ENCODE measurements around the gene ZBTB24. TPM values are rescaled to one million over a fixed set of nuclear protein-coding genes. Genes with fewer than 3 reads are reported as not detected.
A peak's percentile ranks its signal among the peaks of the same experiment; 100 is the strongest.

Gene ZBTB24
- total RNA-seq, 1 donor from 2014 or later, result 10.6 TPM

DNA sequence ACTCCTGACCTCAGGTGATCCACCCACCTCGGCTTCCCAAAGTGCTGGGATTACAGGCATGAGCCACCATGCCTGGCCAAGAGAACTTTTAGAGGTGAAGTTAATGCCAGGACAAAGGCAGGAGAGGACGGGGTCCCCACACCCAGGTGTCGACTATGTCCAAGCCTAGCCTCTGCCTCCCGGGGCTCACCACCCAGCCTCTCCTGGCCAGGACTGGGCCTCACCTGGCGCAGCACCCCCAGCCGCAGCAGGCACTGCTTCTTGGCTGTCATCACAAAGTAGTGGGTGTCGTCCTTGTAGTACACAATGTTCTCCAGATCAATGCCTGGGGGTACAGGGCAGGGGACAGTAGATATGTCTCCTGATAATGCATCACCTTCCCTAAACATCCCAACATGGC is 31.6 kb downstream of the ZBTB24 start:
- no peak for DNase-seq (ENCODE audit: extremely low spot score, unreplicated experiment)
- Mint-ChIP-seq H3K36me3 (peaks cover 7% of the 10 kb centered on the region), H3K27me3 (no peaks in the 10 kb centered on the region), H3K4me3 (no peak overlapping the region), H3K4me1 (ENCODE audit: unreplicated experiment) (peaks cover 10% of the 10 kb centered on the region), H3K9me3 (no peaks in the 10 kb centered on the region), H3K27ac (no peak overlapping the region)
- TF ChIP-seq, protein P1, sequence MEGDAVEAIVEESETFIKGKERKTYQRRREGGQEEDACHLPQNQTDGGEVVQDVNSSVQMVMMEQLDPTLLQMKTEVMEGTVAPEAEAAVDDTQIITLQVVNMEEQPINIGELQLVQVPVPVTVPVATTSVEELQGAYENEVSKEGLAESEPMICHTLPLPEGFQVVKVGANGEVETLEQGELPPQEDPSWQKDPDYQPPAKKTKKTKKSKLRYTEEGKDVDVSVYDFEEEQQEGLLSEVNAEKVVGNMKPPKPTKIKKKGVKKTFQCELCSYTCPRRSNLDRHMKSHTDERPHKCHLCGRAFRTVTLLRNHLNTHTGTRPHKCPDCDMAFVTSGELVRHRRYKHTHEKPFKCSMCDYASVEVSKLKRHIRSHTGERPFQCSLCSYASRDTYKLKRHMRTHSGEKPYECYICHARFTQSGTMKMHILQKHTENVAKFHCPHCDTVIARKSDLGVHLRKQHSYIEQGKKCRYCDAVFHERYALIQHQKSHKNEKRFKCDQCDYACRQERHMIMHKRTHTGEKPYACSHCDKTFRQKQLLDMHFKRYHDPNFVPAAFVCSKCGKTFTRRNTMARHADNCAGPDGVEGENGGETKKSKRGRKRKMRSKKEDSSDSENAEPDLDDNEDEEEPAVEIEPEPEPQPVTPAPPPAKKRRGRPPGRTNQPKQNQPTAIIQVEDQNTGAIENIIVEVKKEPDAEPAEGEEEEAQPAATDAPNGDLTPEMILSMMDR (conservative IDR thresholded peaks at IDR 0.05), result no peak

DNA sequence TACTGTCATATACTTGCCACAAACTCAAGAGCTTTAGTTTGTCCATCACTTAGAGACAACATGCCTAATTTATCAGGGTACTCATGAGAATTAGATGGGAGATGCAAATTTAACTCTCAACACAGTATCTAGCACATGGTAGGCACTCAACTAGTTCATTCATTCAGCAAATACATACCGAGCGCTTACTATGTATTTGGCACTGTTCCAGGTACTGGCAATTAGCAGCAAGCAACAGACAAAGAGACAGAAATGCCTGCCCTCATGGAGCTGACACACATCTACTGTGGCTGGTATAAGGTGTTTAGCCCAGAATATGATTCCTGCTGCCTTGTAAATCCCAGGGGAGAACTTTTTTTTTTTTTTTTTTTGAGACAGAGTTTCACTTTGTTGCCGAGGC is 32.2 kb downstream of the ZBTB24 start:
- Mint-ChIP-seq H3K27me3 (no peaks in the 10 kb centered on the region), H3K4me3 (peak overlapping the region; percentile 29), H3K9me3 (no peaks in the 10 kb centered on the region), H3K27ac (no peak overlapping the region), H3K4me1 (ENCODE audit: unreplicated experiment) (peaks cover 8% of the 10 kb centered on the region), H3K36me3 (peaks cover 9% of the 10 kb centered on the region)
- no peak for DNase-seq (ENCODE audit: extremely low spot score, unreplicated experiment)
- TF ChIP-seq, protein P1 (conservative IDR thresholded peaks at IDR 0.05), result no peak

DNA sequence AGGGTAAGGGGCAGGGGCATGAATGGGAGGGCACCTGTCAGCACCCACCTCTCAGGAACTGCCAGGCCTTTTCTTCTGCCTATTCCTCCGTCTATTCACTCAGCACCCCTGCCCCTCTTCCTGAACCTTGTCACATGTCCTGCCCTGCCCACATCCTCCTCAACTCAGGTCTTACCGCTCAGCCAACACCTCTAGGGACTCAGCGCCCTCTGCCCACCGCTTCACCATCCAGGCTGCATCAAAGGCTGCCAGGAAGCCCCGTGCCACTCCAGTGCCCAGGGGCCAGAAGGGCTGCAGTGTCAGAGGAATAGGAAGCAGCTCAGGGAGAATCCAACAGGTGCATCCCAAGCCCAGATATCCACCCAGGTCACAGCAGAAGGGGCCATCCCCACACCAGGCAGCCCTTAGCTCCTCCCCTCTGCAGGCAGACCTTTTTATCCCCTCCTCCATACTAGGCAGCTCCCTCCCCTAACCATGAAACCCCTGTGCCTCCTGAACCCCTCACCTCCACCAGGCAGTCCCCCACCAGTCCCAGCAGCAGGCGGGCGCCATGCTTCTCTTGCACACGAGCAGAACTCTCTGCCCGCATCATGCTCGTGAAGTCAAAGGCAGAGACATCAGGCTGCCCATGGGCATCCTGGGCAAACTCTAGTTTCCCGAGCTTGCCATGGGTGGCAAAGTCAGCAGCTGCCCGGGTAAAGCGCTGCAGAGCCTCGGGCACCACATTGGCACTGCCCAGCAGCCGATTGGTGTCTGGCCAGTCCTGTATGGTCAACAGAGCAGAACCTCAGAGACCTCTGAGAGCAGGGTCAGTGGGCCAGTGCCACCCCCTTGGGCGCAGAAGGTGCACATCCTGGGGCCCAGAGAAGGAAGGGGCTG is 33.0 kb downstream of the ZBTB24 start:
- H3K36me3 Mint-ChIP-seq, result peaks cover 14% of the 10 kb centered on the region
- H3K4me1 Mint-ChIP-seq (ENCODE audit: unreplicated experiment), result peaks cover 8% of the 10 kb centered on the region
- H3K4me3 Mint-ChIP-seq, result no peak overlapping the region
- TF ChIP-seq, protein P1 (conservative IDR thresholded peaks at IDR 0.05), result no peak
- H3K27ac Mint-ChIP-seq, result no peak overlapping the region
- H3K27me3 Mint-ChIP-seq, result no peaks in the 10 kb centered on the region
- DNase-seq (ENCODE audit: extremely low spot score, unreplicated experiment), result no peak
- H3K9me3 Mint-ChIP-seq, result no peaks in the 10 kb centered on the region

DNA sequence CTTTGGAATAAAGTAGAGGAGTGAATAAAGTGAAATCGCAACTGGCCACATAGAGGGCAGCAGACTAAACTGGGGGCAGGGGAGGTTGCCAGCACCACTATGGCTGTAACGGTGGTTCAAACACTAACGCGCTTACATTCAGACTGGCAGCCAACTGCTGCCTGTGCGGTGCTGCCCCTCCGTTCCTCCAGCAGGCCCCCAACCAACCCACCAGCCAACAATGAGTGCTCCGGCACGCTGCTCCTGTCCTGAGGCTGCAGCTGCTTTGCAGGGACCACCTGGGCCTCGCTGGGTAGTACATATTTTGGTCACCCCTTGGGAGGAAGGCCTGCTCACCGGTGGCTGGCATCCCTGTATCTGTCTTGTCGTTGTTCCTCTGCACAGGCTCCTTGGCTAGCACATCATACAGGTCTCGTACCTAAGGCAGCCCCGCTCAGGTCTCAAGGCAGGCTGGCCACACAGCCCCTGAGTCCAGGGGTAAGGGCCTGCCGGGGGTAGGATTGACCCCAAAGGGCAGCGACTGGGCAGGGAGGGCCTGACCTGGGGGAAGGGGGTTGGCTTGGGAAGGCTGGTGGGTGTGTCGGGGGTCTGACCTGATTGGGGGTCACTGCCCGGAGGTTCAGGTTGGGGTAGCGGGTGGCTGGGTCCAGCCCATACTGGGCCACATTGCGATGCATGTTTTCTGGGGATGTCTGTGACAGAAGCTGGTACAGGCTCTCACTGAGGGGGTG is 33.8 kb downstream of the ZBTB24 start:
- no peak overlapping the region for H3K27ac Mint-ChIP-seq
- TF ChIP-seq, protein P1 (conservative IDR thresholded peaks at IDR 0.05), result no peak
- peaks cover 17% of the 10 kb centered on the region for H3K36me3 Mint-ChIP-seq
- no peak for DNase-seq (ENCODE audit: extremely low spot score, unreplicated experiment)
- H3K4me1 Mint-ChIP-seq (ENCODE audit: unreplicated experiment), result peaks cover 4% of the 10 kb centered on the region
- no peaks in the 10 kb centered on the region for H3K27me3 Mint-ChIP-seq
- H3K4me3 Mint-ChIP-seq, result no peak overlapping the region
- no peaks in the 10 kb centered on the region for H3K9me3 Mint-ChIP-seq

DNA sequence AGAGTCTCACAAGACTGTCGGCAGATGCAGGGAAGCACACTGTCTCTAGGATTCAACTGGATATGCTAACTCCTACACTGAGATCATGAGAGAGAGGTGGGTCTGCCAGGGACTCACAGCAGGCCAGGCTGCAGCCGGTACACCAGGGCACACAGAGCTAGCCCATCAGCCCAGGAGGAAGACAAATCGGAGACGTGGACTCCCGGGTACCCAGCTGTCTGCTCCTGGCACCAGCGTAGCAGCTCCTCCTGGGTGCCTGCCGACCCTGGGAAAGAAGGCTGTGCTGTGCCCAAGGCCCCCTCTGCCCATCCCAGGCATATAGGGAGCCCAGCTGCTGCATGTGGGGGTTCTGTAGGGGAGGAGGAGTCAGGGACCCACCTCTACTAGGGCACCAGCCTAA is 34.4 kb downstream of the ZBTB24 start:
- TF ChIP-seq, protein P1 (conservative IDR thresholded peaks at IDR 0.05), result no peak
- no peak overlapping the region for H3K27ac Mint-ChIP-seq
- H3K4me3 Mint-ChIP-seq, result no peak overlapping the region
- no peaks in the 10 kb centered on the region for H3K9me3 Mint-ChIP-seq
- H3K4me1 Mint-ChIP-seq (ENCODE audit: unreplicated experiment), result peaks cover 4% of the 10 kb centered on the region
- DNase-seq (ENCODE audit: extremely low spot score, unreplicated experiment), result no peak
- H3K27me3 Mint-ChIP-seq, result no peaks in the 10 kb centered on the region
- peaks cover 18% of the 10 kb centered on the region for H3K36me3 Mint-ChIP-seq
